Tibial artery (tissue), 4 donors: Measurements from ENCODE around the gene HBA2.
"Not testable (repeated sequence)": the region's sequence is repeated elsewhere in the genome, so short reads cannot be mapped to it uniquely, and the experiment has no call there.

Experiments
- DNase-seq, 2 donors: peaks; one replicate each; pipeline ENCODE4 v3.0.0-alpha.2; 2019
- H3K27ac ChIP-seq, 2 donors: fragments of 200-600 bp; sonication (generic) in 1 of 2; 1 replicate in 1 of 2; 2 replicates in 1 of 2; pipeline ENCODE4 v1.5.1; 2018 to 2019; ENCODE audit warnings: mild to moderate bottlenecking in 1 of 2
- H3K27me3 ChIP-seq, 2 donors: fragments of 200-600 bp; sonication (generic) in 1 of 2; one replicate each; pipeline versions ENCODE4 v1.5.1 to v1.6.0; 2016 to 2019
- H3K36me3 ChIP-seq, 3 donors: fragments of 200-600 bp; sonication (generic) in 2 of 3; one replicate each; pipeline ENCODE4 v1.5.1; 2016 to 2019; ENCODE audit warnings: mild to moderate bottlenecking in 2 of 3
- H3K4me1 ChIP-seq, 4 donors: fragments of 200-600 bp; sonication (generic) in 2 of 4; 1 replicate in 3 of 4; 2 replicates in 1 of 4; pipeline ENCODE4 v1.5.1; 2016 to 2019
- H3K4me3 ChIP-seq, 2 donors: fragments of 200-600 bp; sonication (generic) in 1 of 2; 1 replicate in 1 of 2; 2 replicates in 1 of 2; pipeline ENCODE4 v1.5.1; 2018 to 2019; ENCODE audit warnings: mild to moderate bottlenecking in 2 of 2
- H3K9me3 ChIP-seq, 3 donors: fragments of 200-600 bp; sonication (generic) in 1 of 3; one replicate each; pipeline ENCODE4 v1.5.1; 2016 to 2019
- CTCF ChIP-seq, 2 experiments: fragments of 200-600 bp in 1 of 2; fragments of 450-650 bp in 1 of 2; IDR thresholded peaks; one replicate each; pipeline ENCODE4 v1.5.1; 2017 to 2019; ENCODE audit warnings: antibody characterized with exemption in 2 of 2, mild to moderate bottlenecking in 1 of 2, moderate library complexity in 1 of 2
- intact Hi-C: fragments of 100-400 bp; cut with DNase I; formaldehyde crosslinking; loops from one replicate; pipeline ENCODE4 v1.15.0; 2023; ENCODE audit warnings: low total_unique reads

Gene HBA2

DNA sequence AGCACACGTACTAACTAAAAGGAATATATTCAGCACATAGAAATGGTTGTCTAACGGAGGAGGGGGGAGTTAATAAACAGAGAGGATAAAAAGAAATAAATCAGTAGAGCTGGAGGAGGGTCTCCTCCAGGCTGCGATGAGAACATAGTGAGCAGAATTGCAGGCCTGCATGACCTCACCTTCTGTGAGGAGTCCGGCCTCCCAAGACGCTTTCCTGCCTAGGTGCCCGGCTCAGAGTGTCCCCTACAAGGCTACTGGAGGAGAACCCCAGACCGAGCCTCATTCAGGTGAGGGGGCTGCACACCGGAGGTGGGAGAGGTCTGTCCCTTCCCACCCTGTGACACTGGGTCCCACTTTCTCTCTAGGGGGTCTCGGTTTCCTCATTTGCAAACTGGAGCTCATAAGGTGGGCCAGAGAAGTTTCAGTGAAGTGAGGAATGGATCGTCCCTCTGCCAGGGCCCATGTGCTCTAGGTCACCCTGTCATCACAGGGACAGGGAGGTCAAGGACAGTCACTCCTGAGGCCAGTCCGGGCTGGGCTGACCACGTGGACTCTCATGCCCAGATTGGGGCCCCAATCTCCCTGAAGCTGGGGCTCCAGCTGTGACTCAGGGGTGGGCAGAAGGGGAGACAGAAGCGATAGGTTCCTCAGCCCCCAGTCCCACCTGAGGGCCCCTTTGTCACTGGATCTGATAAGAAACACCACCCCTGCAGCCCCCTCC, 10.2 kb upstream of the HBA2 start:
- peaks cover 10 to 18% (median 16%) of the 10 kb centered on the region in 4 donors for H3K4me1 ChIP-seq
- H3K27me3 ChIP-seq = peaks cover 14 to 64% of the 10 kb centered on the region in 2 donors
- TF ChIP-seq CTCF (IDR thresholded peaks at IDR 0.05) = no peak
- no peaks in the 10 kb centered on the region for H3K36me3 ChIP-seq
- H3K4me3 ChIP-seq = no peak overlapping the region
- no peak overlapping the region for H3K27ac ChIP-seq
- intact Hi-C loops = no loop called here
- H3K9me3 ChIP-seq = no peaks in the 10 kb centered on the region
- DNase-seq = no peak

GRCh38 chr16:163139-163538, 9.5 kb upstream of the HBA2 start:
- DNase-seq, intact Hi-C loops, H3K4me3 ChIP-seq, H3K9me3 ChIP-seq, H3K36me3 ChIP-seq, H3K27ac ChIP-seq: not testable (repeated sequence)
- H3K27me3 ChIP-seq = peaks cover 14 to 65% of the 10 kb centered on the region in 2 donors
- H3K4me1 ChIP-seq = peaks cover 10 to 18% (median 16%) of the 10 kb centered on the region in 4 donors

DNA sequence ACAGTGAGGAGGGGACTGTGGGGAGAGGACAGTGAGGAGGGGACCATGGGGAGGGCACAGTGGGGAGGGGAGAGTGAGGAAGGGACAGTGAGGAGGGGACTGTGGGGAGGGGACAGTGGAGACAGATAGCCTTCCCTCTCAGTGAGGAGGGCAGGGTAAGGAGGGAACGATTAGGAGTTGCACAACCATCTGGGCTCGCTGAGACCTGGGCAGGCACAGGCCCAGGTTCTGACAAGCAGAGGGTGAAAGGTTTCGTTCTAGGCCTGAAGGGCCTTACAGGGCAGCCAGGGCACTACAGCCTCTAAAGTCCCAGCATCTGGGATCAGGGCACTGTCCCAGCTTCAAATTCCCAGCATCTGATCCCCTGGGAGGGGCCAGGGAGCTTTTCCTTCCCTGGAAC, 9.0 kb upstream of the HBA2 start:
- H3K36me3 ChIP-seq, H3K27ac ChIP-seq, intact Hi-C loops, H3K4me3 ChIP-seq, H3K9me3 ChIP-seq, DNase-seq: not testable (repeated sequence)
- Histone ChIP-seq H3K27me3 (peaks cover 14 to 67% of the 10 kb centered on the region in 2 donors), H3K4me1 (peaks cover 10 to 18% (median 16%) of the 10 kb centered on the region in 4 donors)

DNA sequence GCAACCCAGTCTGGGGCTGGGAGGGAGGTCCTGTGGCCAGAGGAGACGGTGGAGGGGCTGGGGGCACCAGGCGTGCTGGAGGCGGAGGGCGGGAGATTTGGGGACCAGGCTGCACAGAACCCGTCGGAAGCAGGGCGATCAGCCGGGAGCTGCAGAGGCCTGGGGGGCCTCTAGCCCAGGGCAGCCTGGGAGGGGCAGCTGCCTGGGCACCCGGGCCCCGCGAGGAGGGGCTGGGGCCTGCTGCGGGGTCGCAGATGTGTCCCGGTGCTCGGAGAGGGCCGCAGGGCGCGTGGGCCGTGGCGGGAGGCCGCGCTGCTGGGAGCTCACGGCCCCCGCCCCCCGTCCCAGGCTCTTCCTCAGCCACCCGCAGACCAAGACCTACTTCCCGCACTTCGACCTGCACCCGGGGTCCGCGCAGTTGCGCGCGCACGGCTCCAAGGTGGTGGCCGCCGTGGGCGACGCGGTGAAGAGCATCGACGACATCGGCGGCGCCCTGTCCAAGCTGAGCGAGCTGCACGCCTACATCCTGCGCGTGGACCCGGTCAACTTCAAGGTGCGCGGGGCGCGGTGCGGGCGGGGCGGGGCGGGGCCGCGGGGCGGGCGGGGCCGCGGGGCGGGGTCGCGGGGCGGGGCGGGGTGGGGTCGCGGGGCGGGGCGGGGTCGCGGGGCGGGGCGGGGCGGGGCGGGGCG, 8.4 kb upstream of the HBA2 start:
- Histone ChIP-seq H3K27me3 (peaks cover 14 to 70% of the 10 kb centered on the region in 2 donors), H3K4me1 (peaks cover 10 to 18% (median 16%) of the 10 kb centered on the region in 4 donors)
- H3K9me3 ChIP-seq, DNase-seq, H3K4me3 ChIP-seq, H3K36me3 ChIP-seq, intact Hi-C loops, H3K27ac ChIP-seq: not testable (repeated sequence)

GRCh38 chr16:164827-165538, 7.7 kb upstream of the HBA2 start:
- intact Hi-C loops = no loop called here
- no peak for TF ChIP-seq CTCF (IDR thresholded peaks at IDR 0.05)
- Histone ChIP-seq H3K27me3 (peaks cover 14 to 71% of the 10 kb centered on the region in 2 donors), H3K27ac (no peak overlapping the region), H3K9me3 (no peaks in the 10 kb centered on the region), H3K36me3 (no peaks in the 10 kb centered on the region), H3K4me3 (peak overlapping the region in 1 of 2 donors; percentile 7), H3K4me1 (peaks cover 10 to 18% (median 16%) of the 10 kb centered on the region in 4 donors)
- DNase-seq = no peak

- H3K27me3 ChIP-seq = peaks cover 14 to 76% of the 10 kb centered on the region in 2 donors
- TF ChIP-seq CTCF (IDR thresholded peaks at IDR 0.05) = no peak
- H3K9me3 ChIP-seq = no peaks in the 10 kb centered on the region
- peak within 1 kb of the TSS in 1 of 2 donors; percentile 7 for H3K4me3 ChIP-seq
- H3K4me1 ChIP-seq = peaks cover 10 to 18% (median 16%) of the 10 kb centered on the region in 4 donors
- H3K27ac ChIP-seq = no peak within 1 kb of the TSS
- no peak for DNase-seq
- H3K36me3 ChIP-seq = no peaks in the 10 kb centered on the region
- intact Hi-C loops = no loop called here
Observed at GRCh38 chr16:165539-166374, 6.9 kb upstream of the HBA2 start, which contains the start of gene HBM. Gene HBM (plus strand): TSS chr16:165978. CDS start chr16:165998, 20 bp downstream.
